K562 (cell line): ENCODE measurements around the gene LRRC71. TPM values are rescaled to one million over a fixed set of nuclear protein-coding genes. Genes with fewer than 3 reads are reported as not detected.

Source experiments
- ATAC-seq: fragments of 200-7000 bp; cut with Tn5 transposase; 3 replicates; pipeline ENCODE4 v1.9.1; 2020; ENCODE audit warnings: moderate library complexity
- BruUV-seq: library from RNA; stranded (reverse); fragments of 400-500 nt; replicated peaks from 2 replicates; lab custom pipeline; 2021; lab: Mats Ljungman, UMichigan
- CTCF ChIA-PET: fragments of 300-600 bp; formaldehyde crosslinking; extraction: SDS; loops from one replicate; lab custom pipeline; 2021; ENCODE audit warnings: low intra/inter-chr PET ratio; lab: Yijun Ruan, JAX
- POLR2A ChIA-PET: fragments of 300-600, 350-650 bp; sonication (Branson Sonifier 250); formaldehyde crosslinking; extraction: SDS; loops from one replicate; lab custom pipeline; 2021; ENCODE audit warnings: antibody characterized with exemption, inconsistent platforms; lab: Yijun Ruan, JAX
- DNase-seq, 4 experiments: peaks; one replicate each; pipeline versions ENCODE4 v3.0.0 to v3.0.0-alpha.2; 2011 to 2018; ENCODE audit warnings: low spot score in 3 of 4, mixed read lengths in 3 of 4; ENCODE audit errors: extremely low read depth in 1 of 4
- FAIRE-seq: peaks from 2 replicates; lab custom pipeline; 2011; peaks lifted over from hg19 to GRCh38; lab: Jason Lieb, UNC
- H2AFZ ChIP-seq: 2 replicates; pipeline ENCODE4 v1.6.0; 2011; ENCODE audit warnings: low read depth, low read length, control low read depth, inconsistent platforms
- H3K27ac ChIP-seq: fragments of 200-600 bp; 3 replicates; pipeline ENCODE4 v1.8.0; 2011; ENCODE audit warnings: low read depth, mild to moderate bottlenecking, control low read depth, inconsistent platforms, low read length, moderate library complexity, mixed read lengths; ENCODE audit errors: extremely low read depth
- H3K27me3 ChIP-seq, 2 experiments: fragments of 300-600 bp in 1 of 2; 2 replicates in 1 of 2; 3 replicates in 1 of 2; pipeline versions ENCODE4 v1.6.0 to v1.8.0; 2011; ENCODE audit warnings: inconsistent platforms in 2 of 2, low read length in 2 of 2, mild to moderate bottlenecking in 1 of 2, mixed read lengths in 1 of 2, moderate library complexity in 1 of 2; ENCODE audit not compliant: control insufficient read depth in 2 of 2, insufficient read depth in 2 of 2
- H3K36me3 ChIP-seq: fragments of 300-600 bp; 3 replicates; pipeline ENCODE4 v1.8.0; 2011; ENCODE audit warnings: mild to moderate bottlenecking, low read length, inconsistent platforms; ENCODE audit not compliant: control insufficient read depth, insufficient read depth
- H3K4me1 ChIP-seq, 2 experiments: fragments of 200-600 bp in 1 of 2; replicated peaks in 1 of 2; 2 replicates in 1 of 2; 3 replicates in 1 of 2; pipeline versions ENCODE4 v1.5.1 to v1.8.0; 2011; ENCODE audit warnings: inconsistent platforms in 2 of 2, low read length in 2 of 2, mild to moderate bottlenecking in 1 of 2, mixed read lengths in 1 of 2, moderate library complexity in 1 of 2; ENCODE audit not compliant: control insufficient read depth in 2 of 2, insufficient read depth in 2 of 2
- H3K4me2 ChIP-seq: 2 replicates; pipeline ENCODE4 v1.6.1; 2011; ENCODE audit warnings: low read length, control low read depth, inconsistent platforms, mixed read lengths; ENCODE audit not compliant: insufficient read depth
- H3K4me3 ChIP-seq: fragments of 200-600 bp; sonication (generic), shearing (Covaris generic); 2 replicates; pipeline ENCODE4 v1.5.1; 2016; ENCODE audit warnings: control low read depth, inconsistent platforms
- H3K79me2 ChIP-seq: fragments of 200-600 bp; 3 replicates; pipeline ENCODE4 v1.8.0; 2011; ENCODE audit warnings: low read length, inconsistent platforms; ENCODE audit not compliant: control insufficient read depth, insufficient read depth
- H3K9ac ChIP-seq, 2 experiments: 2 replicates each; pipeline versions ENCODE4 v1.6.0 to v1.6.1; 2011; ENCODE audit warnings: low read depth in 2 of 2, low read length in 2 of 2, control low read depth in 1 of 2, inconsistent platforms in 1 of 2, mild to moderate bottlenecking in 1 of 2, mixed read lengths in 1 of 2; ENCODE audit not compliant: insufficient read depth in 1 of 2
- H3K9me1 ChIP-seq: one replicate; pipeline ENCODE4 v1.6.0; 2011; ENCODE audit warnings: inconsistent platforms, mild to moderate bottlenecking, low read length, moderate library complexity; ENCODE audit not compliant: control insufficient read depth, insufficient read depth
- H3K9me3 ChIP-seq: replicated peaks from 2 replicates; pipeline ENCODE4 v1.5.1; 2011; ENCODE audit warnings: low read depth, low read length, inconsistent platforms; ENCODE audit not compliant: control insufficient read depth, insufficient read depth
- H4K20me1 ChIP-seq: replicated peaks from 2 replicates; pipeline ENCODE4 v1.6.1; 2011; ENCODE audit warnings: low read length, inconsistent platforms, mixed read lengths; ENCODE audit not compliant: control insufficient read depth, insufficient read depth
- CEBPZ ChIP-seq: fragments of 150-350 bp; IDR thresholded peaks from 2 replicates; pipeline ENCODE4 v1.6.1; 2014; ENCODE audit warnings: low read depth, mild to moderate bottlenecking, low read length, borderline replicate concordance
- ETS1 ChIP-seq: conservative IDR thresholded peaks from 2 replicates; pipeline ENCODE4 v1.6.1; 2011; ENCODE audit warnings: low read depth, mild to moderate bottlenecking, low read length; ENCODE audit not compliant: control insufficient read depth
- SMAD1 ChIP-seq: fragments of 150-350 bp; IDR thresholded peaks from 2 replicates; pipeline ENCODE4 v1.6.1; 2014; ENCODE audit warnings: low read length, low read depth; ENCODE audit not compliant: partially characterized antibody
- SMARCB1 ChIP-seq: IDR thresholded peaks from 2 replicates; pipeline ENCODE4 v1.6.1; 2011; ENCODE audit warnings: improper control_type of control experiment, low read depth; ENCODE audit not compliant: insufficient read length
- WGBS: fragments of 100-300 bp; shearing (Covaris generic); methylation state at CpG from one replicate; pipeline ENCODE4 v1.1.6; 2016; ENCODE audit warnings: low coverage, mixed read lengths; ENCODE audit not compliant: insufficient coverage; ENCODE audit errors: missing lambda C conversion rate; 5-methylcytosine and 5-hydroxymethylcytosine counted together
- in situ Hi-C: fragments of 300-500 bp; cut with MboI; formaldehyde crosslinking; loops from 4 replicates; pipeline ENCODE4 v1.15.0; 2018; ENCODE audit warnings: inconsistent platforms, mixed read lengths
- intact Hi-C: fragments of 100-400 bp; cut with micrococcal nuclease; formaldehyde crosslinking; loops from 2 replicates; pipeline ENCODE4 v1.14.2; 2022
- polyA plus RNA-seq, 8 experiments: library from polyadenylated mRNA; depleted of rRNA in 4 of 8; stranded (reverse) in 5 of 8; unstranded in 3 of 8; fragments of >200 nt; fragmentation: Nextera tagmentation in 2 of 8; fragmentation: Illumina TruSeq in 1 of 8; extraction: Ambion mirVana in 2 of 8; extraction: Trizol in 1 of 8; gene quantifications; 2 replicates each; pipeline versions ENCODE4 v1.2.1 to v1.2.3, GENCODE V29; 2011 to 2014; ENCODE audit warnings: inconsistent platforms in 1 of 8, missing spikeins in 1 of 8
- total RNA-seq, 7 experiments: library from RNA; depleted of rRNA in 6 of 7; stranded (reverse); fragments of >200 nt in 6 of 7; fragmentation: Illumina TruSeq in 2 of 7; extraction: Trizol in 2 of 7; gene quantifications; 2 replicates each; pipeline versions ENCODE4 v1.2.1 to v1.2.3, GENCODE V29; 2011 to 2021; ENCODE audit warnings: low replicate concordance in 1 of 7

Gene LRRC71
- total and polyA plus RNA-seq, 9 of the 15 experiments (the other 6 are each of a cell fraction or from before 2014, with no cell fraction given) = 0.06 to 1.2 (median 0.51) TPM; not detected in 1

- no peak for TF ChIP-seq CEBPZ
- TF ChIP-seq ETS1 = no peak
- TF ChIP-seq, all 486 proteins: peak for 14
These were observed 25.0 kb upstream of the LRRC71 start (continued) for GRCh38 chr1:156895455-156895812.

- Histone ChIP-seq H2AFZ (no peak overlapping the region), H3K27ac (no peak overlapping the region), H3K4me1 (peaks cover 39 to 65% of the 10 kb centered on the region in 2 experiments), H3K27me3 (no peaks in the 10 kb centered on the region), H3K9ac (no peak overlapping the region), H3K9me3 (no peaks in the 10 kb centered on the region), H3K4me3 (no peak overlapping the region), H3K36me3 (no peaks in the 10 kb centered on the region), H4K20me1 (no peaks in the 10 kb centered on the region), H3K79me2 (no peaks in the 10 kb centered on the region), H3K9me1 (no peaks in the 10 kb centered on the region), H3K4me2 (no peak overlapping the region)
- no peak for ATAC-seq
- FAIRE-seq = no peak
- intact Hi-C loops (no loop called here), in situ Hi-C loops (no loop called here)
- no TSS peak for BruUV-seq
- CTCF ChIA-PET = interaction anchor here (1.7 kb wide), 1 partner anchor 24 kb away, joined by 4 read pairs; the partner anchor contains the start of gene LRRC71
- 96% methylated on average over 5 of the region's 6 CpGs for WGBS
- no peak for DNase-seq
- POLR2A ChIA-PET = interaction anchor here (1.0 to 1.5 kb wide), 2 partner anchors 64 to 148 kb away, joined by 3 to 5 read pairs; no protein-coding TSS in a partner anchor
- TF ChIP-seq SMAD1 (no peak), SMARCB1 (no peak)
These were observed 24.5 kb upstream of the LRRC71 start for GRCh38 chr1:156895927-156896326.
